Upper lobe of left lung (tissue), 6 donors: ENCODE measurements around the gene RAB27B. TPM values are rescaled to one million over a fixed set of nuclear protein-coding genes. Genes with fewer than 3 reads are reported as not detected.

Experiments
- ATAC-seq, 2 donors: fragments of 200-7000 bp; cut with Tn5 transposase; one replicate each; pipeline ENCODE4 v1.9.1; 2022; ENCODE audit warnings: mild to moderate bottlenecking in 2 of 2, moderate library complexity in 2 of 2; ENCODE audit not compliant: low FRiP score in 2 of 2
- DNase-seq, 2 donors: peaks; one replicate each; pipeline ENCODE4 v3.0.0-alpha.2; 2019 to 2020
- H3K27ac ChIP-seq, 4 donors: fragments of 200-600 bp; sonication (generic); one replicate each; pipeline ENCODE4 v1.5.1; 2016 to 2019
- H3K27me3 ChIP-seq, 4 donors: fragments of 200-600 bp; sonication (generic); one replicate each; pipeline ENCODE4 v1.5.1; 2017 to 2019
- H3K36me3 ChIP-seq, 4 donors: fragments of 200-600 bp; sonication (generic); one replicate each; pipeline ENCODE4 v1.5.1; 2016 to 2019
- H3K4me1 ChIP-seq, 4 donors: fragments of 200-600 bp; sonication (generic); one replicate each; pipeline ENCODE4 v1.5.1; 2018 to 2019
- H3K4me3 ChIP-seq, 4 donors: fragments of 200-600 bp; sonication (generic); one replicate each; pipeline ENCODE4 v1.5.1; 2017 to 2019; ENCODE audit warnings: mild to moderate bottlenecking in 2 of 4, moderate library complexity in 1 of 4
- H3K9me3 ChIP-seq, 4 donors: fragments of 200-600 bp; sonication (generic); one replicate each; pipeline ENCODE4 v1.5.1; 2018 to 2019
- EP300 ChIP-seq, 4 donors: sonication (generic); formaldehyde crosslinking; IDR thresholded peaks; one replicate each; pipeline ENCODE4 v1.5.1; 2017; ENCODE audit warnings: antibody characterized with exemption in 4 of 4, control low read depth in 2 of 4
- POLR2A ChIP-seq, 4 donors: fragments of 450-650 bp; IDR thresholded peaks; one replicate each; pipeline ENCODE4 v1.5.1; 2016 to 2017; ENCODE audit warnings: antibody characterized with exemption in 4 of 4, mild to moderate bottlenecking in 2 of 4
- POLR2AphosphoS5 ChIP-seq, 2 donors: sonication (generic); formaldehyde crosslinking; IDR thresholded peaks; one replicate each; pipeline ENCODE4 v1.5.1; 2017; ENCODE audit warnings: antibody characterized with exemption in 2 of 2
- WGBS, 2 donors: methylation state at CpG; one replicate each; pipeline ENCODE4 v1.1.5; 2017 to 2018; 5-methylcytosine and 5-hydroxymethylcytosine counted together
- total RNA-seq, 6 donors: library from RNA; depleted of rRNA in 4 of 6; stranded (reverse); fragments of >200 nt in 4 of 6; gene quantifications; one replicate each; pipeline versions ENCODE4 v1.1.0 to v1.2.1, GENCODE V29; 2016 to 2021
- TF ChIP-seq, protein P1 (sequence below), 6 experiments: fragments of 450-650 bp in 4 of 6; fragments of 200-600 bp in 2 of 6; sonication (generic) in 2 of 6; IDR thresholded peaks; one replicate each; pipeline ENCODE4 v1.5.1; 2016 to 2019; ENCODE audit warnings: antibody characterized with exemption in 6 of 6
- donor health status: DM: no; HTN: no; CAD: no; lungs with moderate emphysema.
- donor health status: DM: no; HTN: yes; CAD: no; lungs with severe emphysema.

Gene RAB27B
- total RNA-seq, 6 donors from 2014 or later, result 4.2 to 28.1 (median 17.1) TPM

DNA sequence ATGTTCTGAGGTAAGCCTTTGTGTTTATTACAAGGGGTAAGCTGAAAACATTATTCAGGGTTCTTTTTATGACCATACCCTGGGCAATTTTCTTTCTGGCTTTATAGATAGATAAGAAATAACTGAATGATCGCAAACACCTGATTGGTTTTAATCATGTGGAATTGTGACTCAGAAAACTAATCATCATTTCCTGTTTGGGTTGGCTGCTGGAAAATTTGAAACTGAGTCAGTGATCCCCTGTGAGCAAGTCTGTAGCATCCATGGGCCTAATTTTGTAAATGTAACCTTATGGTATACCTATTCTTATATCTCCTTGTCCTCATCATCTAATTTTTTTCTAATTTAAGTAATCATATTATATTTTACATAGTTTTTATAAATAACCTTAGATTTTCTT lies 96.7 kb downstream of the RAB27B start:
- no peak overlapping the region for H3K27ac ChIP-seq
- no peak for DNase-seq
- WGBS, 2 donors, result 89 to 97% methylated on average over 1 of the region's 1 CpG
- TF ChIP-seq EP300 (IDR thresholded peaks at IDR 0.05) (no peak), POLR2A (IDR thresholded peaks at IDR 0.05) (no peak), POLR2AphosphoS5 (IDR thresholded peaks at IDR 0.05) (no peak)
- TF ChIP-seq, protein P1, sequence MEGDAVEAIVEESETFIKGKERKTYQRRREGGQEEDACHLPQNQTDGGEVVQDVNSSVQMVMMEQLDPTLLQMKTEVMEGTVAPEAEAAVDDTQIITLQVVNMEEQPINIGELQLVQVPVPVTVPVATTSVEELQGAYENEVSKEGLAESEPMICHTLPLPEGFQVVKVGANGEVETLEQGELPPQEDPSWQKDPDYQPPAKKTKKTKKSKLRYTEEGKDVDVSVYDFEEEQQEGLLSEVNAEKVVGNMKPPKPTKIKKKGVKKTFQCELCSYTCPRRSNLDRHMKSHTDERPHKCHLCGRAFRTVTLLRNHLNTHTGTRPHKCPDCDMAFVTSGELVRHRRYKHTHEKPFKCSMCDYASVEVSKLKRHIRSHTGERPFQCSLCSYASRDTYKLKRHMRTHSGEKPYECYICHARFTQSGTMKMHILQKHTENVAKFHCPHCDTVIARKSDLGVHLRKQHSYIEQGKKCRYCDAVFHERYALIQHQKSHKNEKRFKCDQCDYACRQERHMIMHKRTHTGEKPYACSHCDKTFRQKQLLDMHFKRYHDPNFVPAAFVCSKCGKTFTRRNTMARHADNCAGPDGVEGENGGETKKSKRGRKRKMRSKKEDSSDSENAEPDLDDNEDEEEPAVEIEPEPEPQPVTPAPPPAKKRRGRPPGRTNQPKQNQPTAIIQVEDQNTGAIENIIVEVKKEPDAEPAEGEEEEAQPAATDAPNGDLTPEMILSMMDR (IDR thresholded peaks at IDR 0.05), result no peak
- no peaks in the 10 kb centered on the region for H3K9me3 ChIP-seq
- H3K4me3 ChIP-seq, result no peak overlapping the region
- no peaks in the 10 kb centered on the region for H3K27me3 ChIP-seq
- H3K36me3 ChIP-seq, result peaks cover 0 to 61% (median 0%) of the 10 kb centered on the region in 4 donors
- peaks cover 0 to 5% (median 0%) of the 10 kb centered on the region in 4 donors for H3K4me1 ChIP-seq
- ATAC-seq, result no peak

DNA sequence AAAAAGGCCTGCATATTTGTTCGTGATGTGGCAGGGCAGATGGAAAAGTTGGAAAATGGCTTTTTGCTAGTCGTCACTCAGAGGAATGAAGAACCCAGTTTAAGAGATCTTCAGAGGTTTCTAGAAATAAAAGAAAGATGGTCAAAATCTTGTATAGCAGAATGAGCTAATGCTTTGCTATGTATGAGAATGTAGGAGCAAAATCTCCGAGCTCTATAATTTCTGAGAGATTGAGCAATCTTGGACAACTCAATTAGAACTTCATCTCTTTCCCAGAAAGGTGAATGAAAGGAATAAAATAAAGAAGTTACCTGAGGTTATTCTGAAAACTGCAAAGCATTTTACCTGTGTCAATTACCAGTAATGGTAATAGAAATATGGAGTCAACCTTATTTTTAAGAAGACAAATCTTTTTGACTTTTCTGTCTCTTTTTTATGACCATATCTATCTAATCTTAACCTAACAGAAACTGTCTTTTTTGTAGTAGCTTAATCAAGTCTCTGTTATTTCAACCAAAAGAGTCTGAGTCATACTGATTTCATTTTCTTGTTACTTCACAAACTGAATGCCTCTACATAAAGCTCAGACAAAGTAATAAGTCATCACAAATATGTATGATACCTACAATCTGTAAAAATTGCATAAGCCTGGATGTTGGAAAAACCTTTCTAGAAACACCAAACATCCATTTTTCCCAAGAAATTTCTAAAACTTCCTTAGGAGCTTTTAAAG lies 98.5 kb downstream of the RAB27B start:
- no peak overlapping the region for H3K4me3 ChIP-seq
- peaks cover 0 to 45% (median 0%) of the 10 kb centered on the region in 4 donors for H3K36me3 ChIP-seq
- TF ChIP-seq POLR2AphosphoS5 (IDR thresholded peaks at IDR 0.05) (no peak), EP300 (IDR thresholded peaks at IDR 0.05) (no peak), POLR2A (IDR thresholded peaks at IDR 0.05) (no peak)
- TF ChIP-seq, protein P1 (IDR thresholded peaks at IDR 0.05), result no peak
- 92 to 94% methylated on average over 3 of the region's 3 CpGs for WGBS, 2 donors
- ATAC-seq, result no peak
- H3K4me1 ChIP-seq, result peaks cover 0 to 5% (median 0%) of the 10 kb centered on the region in 4 donors
- DNase-seq, result no peak
- no peaks in the 10 kb centered on the region for H3K27me3 ChIP-seq
- H3K27ac ChIP-seq, result no peak overlapping the region
- no peaks in the 10 kb centered on the region for H3K9me3 ChIP-seq

GRCh38 chr18:54928236-54928635 lies 100.0 kb downstream of the RAB27B start:
- Histone ChIP-seq H3K27ac (no peak overlapping the region), H3K27me3 (no peaks in the 10 kb centered on the region), H3K36me3 (peaks cover 0 to 52% (median 0%) of the 10 kb centered on the region in 4 donors), H3K4me1 (peaks cover 0 to 1% (median 0%) of the 10 kb centered on the region in 4 donors), H3K9me3 (no peaks in the 10 kb centered on the region), H3K4me3 (no peak overlapping the region)
- 90 to 91% methylated on average over 2 of the region's 2 CpGs for WGBS, 2 donors
- DNase-seq (no peak), ATAC-seq (no peak)
- TF ChIP-seq, protein P1 (IDR thresholded peaks at IDR 0.05), result no peak
- TF ChIP-seq POLR2AphosphoS5 (IDR thresholded peaks at IDR 0.05), result no peak
- TF ChIP-seq POLR2A (IDR thresholded peaks at IDR 0.05), result no peak
- no peak for TF ChIP-seq EP300 (IDR thresholded peaks at IDR 0.05)

GRCh38 chr18:54931152-54931551 lies 102.9 kb downstream of the RAB27B start:
- DNase-seq (no peak), ATAC-seq (no peak)
- Histone ChIP-seq H3K4me3 (no peak overlapping the region), H3K27me3 (no peaks in the 10 kb centered on the region), H3K9me3 (no peaks in the 10 kb centered on the region), H3K36me3 (peaks cover 0 to 67% (median 1%) of the 10 kb centered on the region in 4 donors), H3K4me1 (no peaks in the 10 kb centered on the region), H3K27ac (no peak overlapping the region)
- TF ChIP-seq EP300 (IDR thresholded peaks at IDR 0.05) (no peak), POLR2AphosphoS5 (IDR thresholded peaks at IDR 0.05) (no peak), POLR2A (IDR thresholded peaks at IDR 0.05) (no peak)
- TF ChIP-seq, protein P1 (IDR thresholded peaks at IDR 0.05), result no peak
- WGBS, 2 donors, result 98% methylated on average over 4 of the region's 4 CpGs

DNA sequence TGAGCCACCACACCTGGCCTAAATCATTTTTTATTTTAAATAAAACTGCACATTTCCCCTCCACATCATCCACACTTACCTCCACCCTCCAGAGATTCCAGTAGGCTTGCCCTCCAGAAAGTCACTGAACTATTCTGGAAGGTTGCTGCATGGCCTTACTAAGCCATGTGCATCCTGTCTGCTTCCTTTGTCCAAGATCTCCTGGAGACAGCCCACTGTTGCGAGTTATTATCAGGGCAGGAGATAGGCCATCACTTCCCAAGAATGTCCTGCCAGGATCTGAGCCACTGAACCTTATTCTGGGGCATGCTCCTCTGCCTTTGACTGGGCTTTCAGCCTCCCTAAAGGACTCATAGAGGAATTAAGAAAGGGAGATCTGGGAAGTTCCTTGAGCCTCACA lies 104.2 kb downstream of the RAB27B start:
- H3K4me3 ChIP-seq, result no peak overlapping the region
- H3K4me1 ChIP-seq, result no peaks in the 10 kb centered on the region
- ATAC-seq, result no peak
- H3K9me3 ChIP-seq, result no peaks in the 10 kb centered on the region
- TF ChIP-seq EP300 (IDR thresholded peaks at IDR 0.05) (no peak), POLR2AphosphoS5 (IDR thresholded peaks at IDR 0.05) (no peak), POLR2A (IDR thresholded peaks at IDR 0.05) (no peak)
- TF ChIP-seq, protein P1 (IDR thresholded peaks at IDR 0.05), result no peak
- H3K27ac ChIP-seq, result no peak overlapping the region
- no peak for DNase-seq
- H3K27me3 ChIP-seq, result no peaks in the 10 kb centered on the region
- H3K36me3 ChIP-seq, result peaks cover 0 to 66% (median 6%) of the 10 kb centered on the region in 4 donors
- WGBS, 2 donors, result 33 to 87% methylated on average over 1 of the region's 1 CpG
